Stomach (tissue), 4 donors: ENCODE data around the gene SH2D3A.

Experiments used
- CTCF ChIP-seq, 7 experiments: fragments of 450-650 bp in 4 of 7; fragments of 200-600 bp in 3 of 7; sonication (generic) in 3 of 7; IDR thresholded peaks; one replicate each; pipeline ENCODE4 v1.5.1; 2016 to 2019; ENCODE audit warnings: antibody characterized with exemption in 7 of 7, control low read depth in 2 of 7, mild to moderate bottlenecking in 1 of 7
- EP300 ChIP-seq: sonication (generic); formaldehyde crosslinking; IDR thresholded peaks from one replicate; pipeline ENCODE4 v1.6.1; 2017; ENCODE audit warnings: antibody characterized with exemption
- POLR2A ChIP-seq, 4 donors: fragments of 450-650 bp; IDR thresholded peaks; one replicate each; pipeline ENCODE4 v1.6.1; 2016; ENCODE audit warnings: antibody characterized with exemption in 4 of 4, control low read depth in 2 of 4, mild to moderate bottlenecking in 1 of 4, moderate library complexity in 1 of 4
- POLR2AphosphoS5 ChIP-seq, 3 donors: sonication (generic); formaldehyde crosslinking; IDR thresholded peaks; one replicate each; pipeline ENCODE4 v1.6.1; 2016; ENCODE audit warnings: antibody characterized with exemption in 3 of 3

- TF ChIP-seq POLR2A (IDR thresholded peaks at IDR 0.05) (no peak), CTCF (IDR thresholded peaks at IDR 0.05) (no peak), POLR2AphosphoS5 (IDR thresholded peaks at IDR 0.05) (no peak), EP300 (no peak)
These were observed 37.6 kb downstream of the SH2D3A start for GRCh38 chr19:6729573-6730152.
